Renal cortex interstitium (tissue), 11 donors: ENCODE data around the gene ELN. TPM values are rescaled to one million over a fixed set of nuclear protein-coding genes. Genes with fewer than 3 reads are reported as not detected.
A peak's percentile ranks its signal among the peaks of the same experiment; 100 is the strongest.

Source experiments
- DNase-seq, 11 donors: peaks; one replicate each; pipeline ENCODE4 v3.0.0-alpha.2; 2013; ENCODE audit warnings: low read depth in 9 of 11, low spot score in 4 of 11; ENCODE audit errors: extremely low read depth in 1 of 11
- polyA plus RNA-seq, 3 donors: library from polyadenylated mRNA; unstranded; fragments of 120-200 nt; gene quantifications; one replicate each; pipeline ENCODE4 v1.2.1, GENCODE V29; 2013; ENCODE audit not compliant: insufficient read length in 3 of 3

Gene ELN
- polyA plus RNA-seq, 3 donors = 42.8 to 95.7 (median 72.8) TPM

DNA sequence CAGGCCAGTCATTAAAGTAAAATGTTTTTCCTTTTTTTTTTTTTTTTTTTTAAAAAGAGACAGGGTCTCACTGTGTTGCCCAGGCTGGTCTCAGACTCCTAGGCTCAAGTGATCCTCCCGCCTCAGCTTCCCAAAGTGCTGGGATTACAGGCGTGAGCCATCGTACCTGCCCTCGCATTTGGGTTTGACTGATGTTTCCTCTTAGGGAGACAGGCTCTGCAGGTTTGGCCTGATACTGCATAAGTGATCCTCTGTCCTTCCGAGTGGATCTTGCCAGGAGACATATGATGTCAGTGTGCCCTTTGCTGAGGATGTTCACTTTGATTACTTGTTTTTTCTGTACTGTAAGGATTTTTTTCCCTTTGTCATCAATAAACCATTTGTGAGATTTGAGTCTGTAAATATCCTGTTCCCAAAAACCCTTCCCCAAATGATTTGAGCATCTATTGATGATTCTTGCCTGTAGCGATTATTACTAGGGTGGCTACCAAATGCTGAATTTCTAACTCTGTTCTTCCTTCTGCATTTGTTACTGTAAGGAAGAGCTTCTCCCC lies 75.3 kb downstream of the ELN start:
- DNase-seq = no peak

DNA sequence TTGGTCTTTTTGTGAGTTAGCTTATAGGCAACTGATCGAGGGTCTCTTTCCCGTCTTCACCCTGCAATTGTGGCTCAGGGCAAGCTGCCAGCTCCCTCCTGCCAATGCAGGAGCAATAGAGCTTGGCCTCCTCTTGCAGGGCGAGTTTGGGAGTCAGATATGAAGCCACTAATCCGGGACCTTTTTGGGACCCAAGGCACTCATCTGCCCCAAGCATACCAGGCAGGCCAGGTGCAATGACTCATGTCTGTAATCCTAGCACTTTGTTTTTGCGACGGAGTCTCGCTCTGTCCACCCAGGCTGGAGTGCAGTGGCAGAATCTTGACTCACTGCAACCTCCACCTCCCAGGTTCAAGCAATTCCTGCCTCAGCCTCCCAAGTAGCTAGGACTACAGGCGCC lies 76.7 kb downstream of the ELN start:
- peak in 6 of 11 donors; percentile 16 to 34 (median 32) for DNase-seq

DNA sequence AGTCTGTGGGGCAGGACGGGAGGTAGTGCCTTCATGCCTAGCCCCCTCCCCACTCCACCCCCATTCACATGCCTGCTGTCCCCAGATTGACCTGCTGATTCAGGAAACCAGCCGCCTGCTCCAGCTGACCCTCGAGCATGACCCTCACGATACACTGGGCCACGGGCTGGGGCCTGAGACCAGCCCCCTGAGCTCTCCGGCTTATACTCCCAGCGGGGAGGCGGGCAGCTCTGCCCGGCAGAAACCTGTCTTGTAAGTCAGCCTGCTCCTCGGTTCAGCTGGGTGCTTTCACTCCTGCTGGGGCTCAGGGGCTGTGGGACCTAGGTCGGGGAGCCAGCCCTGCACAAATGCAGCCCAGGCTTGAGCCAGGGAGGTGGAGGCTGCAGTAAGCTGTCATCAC lies 78.0 kb downstream of the ELN start:
- DNase-seq = no peak

- DNase-seq = no peak
Measured at GRCh38 chr7:74106846-74107245, 78.9 kb downstream of the ELN start.

GRCh38 chr7:74115326-74115725 lies 87.4 kb downstream of the ELN start:
- no peak for DNase-seq

DNA sequence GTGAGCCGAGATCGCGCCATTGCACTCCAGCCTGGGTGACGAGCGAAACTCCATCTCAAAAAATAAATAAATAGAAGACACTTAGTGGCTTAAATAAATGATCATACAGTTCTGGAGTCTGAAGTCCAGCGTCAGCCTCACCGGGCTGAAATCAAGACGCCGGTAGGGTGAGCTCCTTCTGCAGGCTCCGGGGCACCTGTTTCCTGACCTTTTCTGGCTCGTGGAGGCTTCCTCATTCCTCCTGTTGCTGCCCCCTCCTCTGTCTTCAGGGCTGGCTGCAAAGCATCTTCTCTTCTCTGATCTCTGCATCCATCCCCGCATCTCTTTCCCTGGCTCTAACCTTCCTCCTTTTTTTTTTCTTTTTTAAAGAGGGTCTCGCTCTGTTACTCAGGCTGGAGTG lies 88.4 kb downstream of the ELN start:
- DNase-seq = no peak

Other genes starting within 250 kb of the ELN start
- 10 to 100 TPM; 57.3 to 98.1 (median 83.9) TPM for gene CLDN4, start 197.2 kb upstream of the ELN start, polyA plus RNA-seq
- 10 to 100 TPM in 2 of 3 donors, 1 to 10 TPM in 1; 3.5 to 15.9 (median 12.9) TPM for gene METTL27, start 185.7 kb upstream of the ELN start, polyA plus RNA-seq
- gene TMEM270, start 167.0 kb upstream of the ELN start, polyA plus RNA-seq = under 1 TPM in 1 of 3 donors, not detected in 2; 0.21 TPM
- 10 to 100 TPM; 18.3 to 26.6 (median 25.1) TPM for gene LIMK1, start 55.6 kb downstream of the ELN start, polyA plus RNA-seq
- gene EIF4H, start 146.2 kb downstream of the ELN start, polyA plus RNA-seq = 100 to 1,000 TPM; 290 to 334 (median 299) TPM
- 1 to 10 TPM; 2.6 to 3.5 (median 3.2) TPM for gene LAT2, start 181.8 kb downstream of the ELN start, polyA plus RNA-seq
- gene RFC2, start 226.2 kb downstream of the ELN start, polyA plus RNA-seq = 10 to 100 TPM; 40.8 to 50.2 (median 42.4) TPM